Type B pancreatic cell (in vitro differentiated cells): ENCODE results near the gene SPATA20. TPM values are rescaled to one million over a fixed set of nuclear protein-coding genes. Genes with fewer than 3 reads are reported as not detected.

Source experiments
- DNase-seq: peaks from one replicate; pipeline ENCODE4 v3.0.0; 2021; ENCODE audit warnings: mixed read lengths; ENCODE audit not compliant: unreplicated experiment; ENCODE audit errors: extremely low spot score
- H3K27ac Mint-ChIP-seq: 2 replicates; pipeline ENCODE4 v1.8.0; 2021; ENCODE audit warnings: mild to moderate bottlenecking, mixed read lengths
- H3K27me3 Mint-ChIP-seq: 2 replicates; pipeline ENCODE4 v1.8.0; 2021; ENCODE audit warnings: mixed read lengths
- H3K36me3 Mint-ChIP-seq: 2 replicates; pipeline ENCODE4 v1.8.0; 2021; ENCODE audit warnings: mixed read lengths
- H3K4me1 Mint-ChIP-seq: one replicate; pipeline ENCODE4 v1.8.0; 2021; ENCODE audit warnings: mixed read lengths; ENCODE audit not compliant: unreplicated experiment
- H3K4me3 Mint-ChIP-seq: 2 replicates; pipeline ENCODE4 v1.8.0; 2021; ENCODE audit warnings: mild to moderate bottlenecking, mixed read lengths
- H3K9me3 Mint-ChIP-seq: 2 replicates; pipeline ENCODE4 v1.8.0; 2021; ENCODE audit warnings: mixed read lengths
- total RNA-seq: library from RNA; stranded (reverse); gene quantifications from 2 replicates; pipeline ENCODE4 v1.2.1, GENCODE V29; 2021; ENCODE audit warnings: low replicate concordance
- TF ChIP-seq, protein P1 (sequence below): fragments of 200-600 bp; sonication (generic); conservative IDR thresholded peaks from 2 replicates; pipeline ENCODE4 v1.5.0; 2021; ENCODE audit warnings: antibody characterized with exemption, mild to moderate bottlenecking

Gene SPATA20
- total RNA-seq, 1 donor from 2014 or later = 51.3 TPM

GRCh38 chr17:50560931-50561745 is 14.2 kb downstream of the SPATA20 start:
- no peaks in the 10 kb centered on the region for H3K36me3 Mint-ChIP-seq
- H3K9me3 Mint-ChIP-seq = no peaks in the 10 kb centered on the region
- TF ChIP-seq, protein P1, sequence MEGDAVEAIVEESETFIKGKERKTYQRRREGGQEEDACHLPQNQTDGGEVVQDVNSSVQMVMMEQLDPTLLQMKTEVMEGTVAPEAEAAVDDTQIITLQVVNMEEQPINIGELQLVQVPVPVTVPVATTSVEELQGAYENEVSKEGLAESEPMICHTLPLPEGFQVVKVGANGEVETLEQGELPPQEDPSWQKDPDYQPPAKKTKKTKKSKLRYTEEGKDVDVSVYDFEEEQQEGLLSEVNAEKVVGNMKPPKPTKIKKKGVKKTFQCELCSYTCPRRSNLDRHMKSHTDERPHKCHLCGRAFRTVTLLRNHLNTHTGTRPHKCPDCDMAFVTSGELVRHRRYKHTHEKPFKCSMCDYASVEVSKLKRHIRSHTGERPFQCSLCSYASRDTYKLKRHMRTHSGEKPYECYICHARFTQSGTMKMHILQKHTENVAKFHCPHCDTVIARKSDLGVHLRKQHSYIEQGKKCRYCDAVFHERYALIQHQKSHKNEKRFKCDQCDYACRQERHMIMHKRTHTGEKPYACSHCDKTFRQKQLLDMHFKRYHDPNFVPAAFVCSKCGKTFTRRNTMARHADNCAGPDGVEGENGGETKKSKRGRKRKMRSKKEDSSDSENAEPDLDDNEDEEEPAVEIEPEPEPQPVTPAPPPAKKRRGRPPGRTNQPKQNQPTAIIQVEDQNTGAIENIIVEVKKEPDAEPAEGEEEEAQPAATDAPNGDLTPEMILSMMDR = no peak
- peaks cover 30% of the 10 kb centered on the region for H3K4me1 Mint-ChIP-seq
- H3K27me3 Mint-ChIP-seq = peaks cover 67% of the 10 kb centered on the region
- no peak for DNase-seq
- no peak overlapping the region for H3K27ac Mint-ChIP-seq
- H3K4me3 Mint-ChIP-seq = peak overlapping the region; percentile 44

DNA sequence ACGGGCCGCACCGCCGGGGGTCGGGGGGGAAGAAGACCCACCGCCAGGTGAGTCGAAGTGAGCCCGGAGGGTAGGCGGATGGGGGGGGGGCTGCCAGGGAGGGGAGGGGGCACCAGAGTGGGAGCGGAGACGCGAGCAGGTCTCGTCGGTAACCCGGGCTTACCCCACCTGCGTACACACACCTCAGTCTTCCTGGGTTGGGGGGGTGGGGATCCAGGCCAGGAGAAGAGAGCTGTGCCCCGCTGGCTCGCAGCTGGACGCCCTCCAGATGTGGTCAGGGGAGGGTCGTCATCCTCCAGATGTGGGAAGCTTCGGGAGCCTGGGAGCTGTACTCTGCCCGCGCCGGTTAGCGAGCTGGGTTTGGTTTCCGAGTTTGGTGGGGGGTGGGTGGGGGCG is 14.8 kb downstream of the SPATA20 start:
- Mint-ChIP-seq H3K36me3 (no peaks in the 10 kb centered on the region), H3K27me3 (peaks cover 73% of the 10 kb centered on the region), H3K4me1 (peaks cover 36% of the 10 kb centered on the region), H3K9me3 (no peaks in the 10 kb centered on the region), H3K4me3 (peak overlapping the region; percentile 88), H3K27ac (no peak overlapping the region)
- DNase-seq = no peak
- TF ChIP-seq, protein P1 = no peak

GRCh38 chr17:50562242-50563091 is 15.5 kb downstream of the SPATA20 start:
- peaks cover 75% of the 10 kb centered on the region for H3K27me3 Mint-ChIP-seq
- peaks cover 36% of the 10 kb centered on the region for H3K4me1 Mint-ChIP-seq
- no peaks in the 10 kb centered on the region for H3K36me3 Mint-ChIP-seq
- H3K9me3 Mint-ChIP-seq = no peaks in the 10 kb centered on the region
- DNase-seq = no peak
- peak overlapping the region; percentile 68 for H3K27ac Mint-ChIP-seq
- peak overlapping the region; percentile 88 for H3K4me3 Mint-ChIP-seq
- TF ChIP-seq, protein P1 = no peak

DNA sequence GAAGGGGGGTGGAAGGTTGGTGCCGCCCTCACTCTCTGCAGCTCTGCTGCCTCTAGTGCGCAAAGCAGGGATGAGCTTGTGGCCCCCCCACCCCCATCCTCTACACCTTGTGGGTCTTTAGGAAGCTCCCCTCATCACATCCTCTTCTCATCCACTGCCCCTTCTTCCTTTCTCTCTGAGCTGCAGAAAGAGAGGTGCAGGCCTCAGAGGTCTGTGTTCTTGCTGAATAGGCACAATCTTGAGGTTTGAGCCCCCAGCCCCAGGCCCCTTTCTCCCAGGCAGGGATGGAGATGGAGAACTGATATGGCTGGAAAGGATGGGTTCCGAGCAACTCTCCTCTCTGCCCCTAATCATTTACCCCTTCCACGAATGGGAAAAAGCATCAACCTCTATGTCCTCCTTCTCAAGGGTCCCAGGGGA is 16.1 kb downstream of the SPATA20 start:
- Mint-ChIP-seq H3K27me3 (peaks cover 74% of the 10 kb centered on the region), H3K36me3 (no peaks in the 10 kb centered on the region), H3K4me3 (peak overlapping the region; percentile 88)

DNA sequence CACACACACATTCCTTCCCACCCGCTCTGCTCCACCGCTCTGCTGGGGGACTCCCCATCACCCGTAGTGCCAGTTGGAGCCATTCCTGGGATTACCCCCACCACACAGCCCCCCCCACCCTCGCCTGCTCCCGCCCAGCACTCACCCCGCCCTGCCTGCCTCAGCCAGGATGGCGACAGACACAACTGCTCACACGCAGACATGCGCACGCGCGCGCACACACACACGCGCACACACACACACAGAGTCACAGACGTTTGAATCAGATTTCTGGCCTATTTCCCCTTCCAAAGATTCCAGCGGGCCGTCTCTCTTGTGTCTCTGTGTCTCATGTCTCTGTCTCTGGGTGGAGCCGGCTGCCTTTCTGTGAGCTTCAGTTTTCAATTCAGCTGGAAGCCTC is 17.9 kb downstream of the SPATA20 start:
- H3K4me1 Mint-ChIP-seq = peaks cover 53% of the 10 kb centered on the region
- peak overlapping the region; percentile 48 for H3K27ac Mint-ChIP-seq
- H3K27me3 Mint-ChIP-seq = peaks cover 61% of the 10 kb centered on the region
- H3K4me3 Mint-ChIP-seq = peak overlapping the region; percentile 83
- DNase-seq = no peak
- TF ChIP-seq, protein P1 = no peak
- H3K9me3 Mint-ChIP-seq = no peaks in the 10 kb centered on the region
- no peaks in the 10 kb centered on the region for H3K36me3 Mint-ChIP-seq

More for the DNA sequence above, 16.1 kb downstream of the SPATA20 start:
- TF ChIP-seq, protein P1 = peak; percentile 23
- peaks cover 41% of the 10 kb centered on the region for H3K4me1 Mint-ChIP-seq
- H3K27ac Mint-ChIP-seq = no peak overlapping the region
- no peak for DNase-seq
- H3K9me3 Mint-ChIP-seq = no peaks in the 10 kb centered on the region
